HG03432 (cell line): ENCODE data around the gene MRPS30.
"Not testable (repeated sequence)": the region's sequence is repeated elsewhere in the genome, so short reads cannot be mapped to it uniquely, and the experiment has no call there.

Experiments
- ATAC-seq: cut with Tn5 transposase; IDR thresholded peaks from one replicate; pipeline ENCODE4 v1.9.1; 2021; ENCODE audit warnings: mild to moderate bottlenecking, moderate library complexity; ENCODE audit not compliant: unreplicated experiment

MRPS30 gene

GRCh38 chr5:44808435-44809214 lies at the start of gene MRPS30:
Gene MRPS30, plus strand, starts transcription at chr5:44808947. Its CDS starts 16 bp downstream, at chr5:44808963.
- peak; percentile 98 for ATAC-seq

GRCh38 chr5:44769200-44769876 lies 39.4 kb upstream of the MRPS30 start:
- no peak for ATAC-seq

- ATAC-seq: no peak
Observed at GRCh38 chr5:44769877-44770209, 38.9 kb upstream of the MRPS30 start.

GRCh38 chr5:44770780-44771717 lies 37.7 kb upstream of the MRPS30 start:
- ATAC-seq: no peak

GRCh38 chr5:44772397-44772796 lies 36.4 kb upstream of the MRPS30 start:
- not testable (repeated sequence) for ATAC-seq

- ATAC-seq: peak; percentile 75
Observed at GRCh38 chr5:44774279-44774880, 34.4 kb upstream of the MRPS30 start.

GRCh38 chr5:44779167-44779566 lies 29.6 kb upstream of the MRPS30 start:
- no peak for ATAC-seq

- no peak for ATAC-seq
Observed at GRCh38 chr5:44783634-44784315, 25.0 kb upstream of the MRPS30 start.

- ATAC-seq: no peak
Observed at GRCh38 chr5:44787731-44788130, 21.0 kb upstream of the MRPS30 start.

- ATAC-seq: not testable (repeated sequence)
Observed at GRCh38 chr5:44789372-44789995, 19.3 kb upstream of the MRPS30 start.

- ATAC-seq: not testable (repeated sequence)
Observed at GRCh38 chr5:44792031-44792673, 16.6 kb upstream of the MRPS30 start.

- no peak for ATAC-seq
Observed at GRCh38 chr5:44794371-44794770, 14.4 kb upstream of the MRPS30 start.

GRCh38 chr5:44795496-44795895 lies 13.3 kb upstream of the MRPS30 start:
- ATAC-seq: no peak

GRCh38 chr5:44797841-44798240 lies 10.9 kb upstream of the MRPS30 start:
- ATAC-seq: no peak

GRCh38 chr5:44801992-44802391 lies 6.8 kb upstream of the MRPS30 start:
- no peak for ATAC-seq

- no peak for ATAC-seq
Observed at GRCh38 chr5:44806608-44807007, 2.1 kb upstream of the MRPS30 start.

- no peak for ATAC-seq
Observed at GRCh38 chr5:44807269-44807668, 1.5 kb upstream of the MRPS30 start.

GRCh38 chr5:44809215-44809955 lies 638 bp downstream of the MRPS30 start:
- peak; percentile 43 for ATAC-seq

- ATAC-seq: no peak
Observed at GRCh38 chr5:44809956-44810420, 1.2 kb downstream of the MRPS30 start.
